22Rv1 (cell line): ENCODE results near the gene ZNF502.

ENCODE experiments used
- H3K27ac ChIP-seq: fragments of 450-650 bp; 2 replicates; pipeline ENCODE4 v1.5.1; 2017
- CTCF ChIP-seq: fragments of 450-650 bp; IDR thresholded peaks from 2 replicates; pipeline ENCODE4 v1.5.1; 2017; ENCODE audit warnings: mild to moderate bottlenecking
- ZFX ChIP-seq: fragments of 450-650 bp; IDR thresholded peaks from 2 replicates; pipeline ENCODE4 v1.6.1; 2017; ENCODE audit warnings: antibody characterized with exemption, borderline replicate concordance

ZNF502 gene

GRCh38 chr3:44772099-44772442 is 59.6 kb downstream of the ZNF502 start:
- no peak for TF ChIP-seq CTCF
- TF ChIP-seq ZFX = no peak
- no peak overlapping the region for H3K27ac ChIP-seq
